Measurements from ENCODE around the gene IDUA.

IDUA gene

GRCh38 chr4:960636-961350, 26.1 kb upstream of the IDUA start:
- H3K9me3 Mint-ChIP-seq: no peaks in the 10 kb centered on the region
- no peak overlapping the region for H3K4me3 Mint-ChIP-seq
- intact Hi-C loops (cut with micrococcal nuclease): no loop called here
- H3K36me3 Mint-ChIP-seq (ENCODE audit: low read depth): peaks cover 100% of the 10 kb centered on the region
- H3K27ac Mint-ChIP-seq: no peak overlapping the region
- H3K27me3 Mint-ChIP-seq: no peaks in the 10 kb centered on the region
- H3K4me1 Mint-ChIP-seq (ENCODE audit: low read depth): no peaks in the 10 kb centered on the region

DNA sequence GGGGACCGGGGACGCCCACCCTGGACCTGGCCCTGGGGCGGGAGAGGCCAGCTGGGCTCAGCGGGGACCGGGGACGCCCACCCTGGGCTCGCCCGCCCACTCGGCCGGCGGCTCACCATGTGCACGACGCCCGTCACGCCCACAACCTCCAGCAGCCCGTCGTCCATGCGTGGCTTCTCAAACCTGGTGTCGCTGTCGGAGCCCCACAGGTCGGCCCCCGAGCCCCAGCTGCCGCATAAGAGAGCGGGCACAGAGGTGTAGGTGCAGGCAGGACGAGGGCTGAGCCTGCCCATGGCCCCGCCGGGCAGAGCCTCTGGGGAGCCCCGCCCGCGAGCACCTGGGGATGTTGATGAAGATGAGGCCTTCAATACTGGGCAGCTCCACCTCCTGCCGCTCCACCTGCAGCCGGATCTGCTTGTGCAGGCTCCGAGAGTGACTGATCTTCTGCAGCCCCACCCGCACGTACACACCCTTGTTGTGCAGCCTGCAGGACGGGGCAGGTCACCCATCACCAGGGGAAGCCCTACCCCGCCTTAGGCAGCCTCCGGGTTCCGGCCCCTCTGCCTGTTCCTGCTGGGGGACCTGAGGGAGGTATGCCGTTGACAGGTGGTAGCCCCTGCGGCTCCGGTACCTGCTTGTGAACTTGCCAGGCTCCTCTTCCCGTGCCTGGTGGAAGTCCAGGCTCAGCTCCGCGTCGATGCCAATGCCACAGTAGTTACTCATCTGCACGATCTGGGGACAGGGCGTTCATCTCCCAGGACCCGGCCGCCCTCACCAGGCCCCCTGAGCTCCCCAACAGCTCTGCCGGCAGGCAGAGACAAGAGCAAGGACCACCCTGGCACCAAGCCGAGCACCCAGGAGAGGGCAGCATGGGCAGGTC, 25.3 kb upstream of the IDUA start:
- H3K9me3 Mint-ChIP-seq: no peaks in the 10 kb centered on the region
- no peak overlapping the region for H3K27ac Mint-ChIP-seq
- no peak overlapping the region for H3K4me3 Mint-ChIP-seq
- no peaks in the 10 kb centered on the region for H3K4me1 Mint-ChIP-seq (ENCODE audit: low read depth)
- no peaks in the 10 kb centered on the region for H3K27me3 Mint-ChIP-seq
- H3K36me3 Mint-ChIP-seq (ENCODE audit: low read depth): peaks cover 100% of the 10 kb centered on the region
- intact Hi-C loops (cut with micrococcal nuclease): no loop called here

DNA sequence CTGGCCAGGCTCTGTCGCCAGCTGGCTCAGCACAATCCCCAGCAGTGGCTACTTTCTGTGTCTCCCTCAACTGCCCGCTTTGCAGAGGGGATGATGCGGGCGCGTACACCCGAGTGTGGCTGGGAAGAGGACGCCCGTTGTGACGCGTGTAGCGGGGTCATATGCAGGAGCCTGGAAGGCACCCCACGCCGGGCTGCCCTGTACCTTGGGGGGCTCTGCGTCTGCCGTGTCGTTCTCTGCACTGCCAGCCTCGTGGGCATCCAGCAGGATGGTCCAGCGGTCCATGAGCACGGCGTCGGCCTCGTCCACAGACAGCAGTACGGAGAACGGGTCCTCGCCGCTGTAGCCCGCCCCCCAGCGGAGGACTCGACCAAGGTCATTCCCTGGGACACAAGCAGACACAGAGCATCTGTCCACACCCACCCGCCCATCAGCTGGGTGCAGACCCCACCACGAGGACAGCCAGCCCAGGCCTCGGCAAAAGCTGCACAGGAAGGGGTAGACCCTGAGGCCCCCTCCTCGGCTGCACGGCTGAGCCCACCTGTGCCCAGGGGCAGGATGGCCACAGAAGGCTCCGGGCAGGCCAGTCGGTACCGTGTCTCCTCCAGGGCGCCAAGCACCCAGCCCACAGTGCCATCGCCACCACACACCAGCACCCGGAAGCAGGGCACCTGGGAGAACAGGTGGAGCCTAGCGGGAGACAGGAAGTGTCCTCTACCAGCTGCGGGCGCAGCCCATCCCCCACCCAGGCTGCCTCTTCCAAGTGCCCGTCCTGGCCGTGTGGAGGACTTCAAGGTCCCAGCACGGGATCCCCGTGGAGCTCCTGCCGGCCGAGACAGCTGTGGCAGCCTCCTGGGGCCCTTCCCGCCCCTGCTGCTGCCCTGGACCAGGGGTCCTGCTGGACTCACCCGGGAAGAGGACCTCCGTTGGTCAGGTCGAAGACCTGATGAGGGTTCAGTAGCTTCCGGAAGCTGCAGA, 24.3 kb upstream of the IDUA start:
- Mint-ChIP-seq H3K27me3 (no peaks in the 10 kb centered on the region), H3K4me3 (no peak overlapping the region), H3K27ac (no peak overlapping the region), H3K4me1 (ENCODE audit: low read depth) (no peaks in the 10 kb centered on the region), H3K9me3 (no peaks in the 10 kb centered on the region), H3K36me3 (ENCODE audit: low read depth) (peaks cover 100% of the 10 kb centered on the region)
- intact Hi-C loops (cut with micrococcal nuclease): no loop called here

- intact Hi-C loops (cut with micrococcal nuclease): no loop called here
- Mint-ChIP-seq H3K27me3 (peaks cover 5% of the 10 kb centered on the region), H3K36me3 (ENCODE audit: low read depth) (peaks cover 99% of the 10 kb centered on the region), H3K4me1 (ENCODE audit: low read depth) (no peaks in the 10 kb centered on the region), H3K9me3 (no peaks in the 10 kb centered on the region), H3K4me3 (no peak overlapping the region), H3K27ac (no peak overlapping the region)
Measured at GRCh38 chr4:963276-964225, 23.3 kb upstream of the IDUA start.

DNA sequence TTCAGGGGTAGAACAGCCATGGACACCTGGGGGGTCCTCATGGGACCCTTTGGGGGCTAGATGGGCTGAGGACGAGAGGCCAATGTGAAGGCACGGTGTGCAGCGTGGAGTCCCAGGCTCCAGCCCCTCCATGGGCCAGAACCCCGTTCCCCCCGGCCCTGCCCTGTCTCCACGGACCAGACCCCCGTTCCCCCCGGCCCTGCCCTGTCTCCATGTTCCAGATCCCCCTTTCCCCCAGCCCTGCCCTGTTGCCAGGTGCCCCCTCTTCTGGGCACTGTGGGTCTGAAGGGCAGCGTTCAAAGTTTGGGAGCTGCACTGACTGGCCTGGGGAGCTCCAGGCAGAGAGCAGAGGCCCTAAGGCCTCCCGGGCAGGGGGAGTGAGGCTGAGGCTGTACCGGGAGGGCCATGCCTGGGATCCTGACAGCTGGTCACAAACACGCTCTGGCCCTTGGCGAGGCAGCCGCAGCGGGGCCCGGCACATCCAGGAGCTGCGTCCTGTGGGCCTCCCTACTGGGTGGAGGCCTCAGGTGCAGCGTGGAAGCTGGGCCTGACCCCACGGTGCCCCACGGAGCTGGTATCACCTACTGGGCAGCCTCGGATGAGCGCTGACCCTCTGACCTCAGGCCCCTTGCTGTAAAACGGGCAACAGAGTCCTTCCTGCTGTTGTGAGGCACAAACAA, 22.4 kb upstream of the IDUA start:
- Mint-ChIP-seq H3K36me3 (ENCODE audit: low read depth) (peaks cover 97% of the 10 kb centered on the region), H3K4me3 (no peak overlapping the region), H3K27me3 (peaks cover 12% of the 10 kb centered on the region), H3K27ac (no peak overlapping the region), H3K9me3 (no peaks in the 10 kb centered on the region), H3K4me1 (ENCODE audit: low read depth) (peaks cover 5% of the 10 kb centered on the region)
- intact Hi-C loops (cut with micrococcal nuclease): no loop called here

GRCh38 chr4:965048-965765, 21.6 kb upstream of the IDUA start:
- no peaks in the 10 kb centered on the region for H3K9me3 Mint-ChIP-seq

GRCh38 chr4:965766-966134, 21.1 kb upstream of the IDUA start:
- intact Hi-C loops (cut with micrococcal nuclease): no loop called here
- peaks cover 89% of the 10 kb centered on the region for H3K36me3 Mint-ChIP-seq (ENCODE audit: low read depth)
- H3K27ac Mint-ChIP-seq: no peak overlapping the region
- peaks cover 12% of the 10 kb centered on the region for H3K27me3 Mint-ChIP-seq
- H3K4me1 Mint-ChIP-seq (ENCODE audit: low read depth): peaks cover 14% of the 10 kb centered on the region
- H3K4me3 Mint-ChIP-seq: no peak overlapping the region
- H3K9me3 Mint-ChIP-seq: no peaks in the 10 kb centered on the region

More at GRCh38 chr4:965048-965765, 21.6 kb upstream of the IDUA start:
- H3K4me3 Mint-ChIP-seq: no peak overlapping the region
- peaks cover 9% of the 10 kb centered on the region for H3K4me1 Mint-ChIP-seq (ENCODE audit: low read depth)
- H3K27me3 Mint-ChIP-seq: peaks cover 12% of the 10 kb centered on the region
- H3K27ac Mint-ChIP-seq: no peak overlapping the region
- peaks cover 90% of the 10 kb centered on the region for H3K36me3 Mint-ChIP-seq (ENCODE audit: low read depth)
- intact Hi-C loops (cut with micrococcal nuclease): no loop called here

DNA sequence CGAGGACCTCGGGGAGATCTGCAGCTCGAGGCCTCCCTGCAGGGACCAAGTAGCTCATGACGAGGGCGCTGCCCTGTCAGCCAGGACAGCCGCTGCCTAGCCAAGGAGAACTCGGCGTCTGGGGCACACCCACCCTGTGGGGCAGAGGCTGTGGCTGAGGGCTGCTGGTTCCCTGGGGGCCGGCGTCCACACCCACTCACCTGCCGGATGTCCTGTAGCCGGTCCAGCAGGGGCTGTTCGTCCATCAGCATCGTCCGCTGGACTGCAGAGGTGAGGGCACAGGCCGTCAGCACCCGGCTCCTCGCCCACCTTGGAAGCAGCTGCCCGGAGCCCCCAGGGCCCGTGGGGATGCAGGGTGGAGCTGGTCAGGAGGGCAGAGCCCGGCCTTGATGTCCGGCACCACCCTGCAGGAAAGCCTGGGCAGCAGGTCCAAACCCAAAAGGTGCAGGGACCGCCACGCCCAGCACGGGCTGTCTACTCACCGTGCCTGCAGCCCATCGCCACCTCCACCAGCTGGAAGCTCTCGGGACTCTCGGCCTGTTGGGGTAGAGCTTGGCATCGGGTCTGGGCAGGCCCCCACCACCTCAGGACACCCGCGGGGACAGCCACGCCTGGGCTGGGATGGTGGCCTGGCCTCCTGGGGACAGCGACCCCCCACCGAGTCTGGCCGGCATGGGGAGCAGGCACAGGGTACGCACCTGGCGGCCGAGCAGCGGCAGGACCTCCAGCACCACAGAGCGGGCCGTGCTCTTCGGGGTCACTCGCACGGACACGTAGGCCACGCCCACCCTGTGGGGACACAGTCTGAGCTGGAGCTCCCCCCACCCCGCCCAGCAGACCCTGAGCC, 20.4 kb upstream of the IDUA start:
- Mint-ChIP-seq H3K27me3 (peaks cover 12% of the 10 kb centered on the region), H3K4me3 (no peak overlapping the region), H3K36me3 (ENCODE audit: low read depth) (peaks cover 85% of the 10 kb centered on the region), H3K9me3 (no peaks in the 10 kb centered on the region), H3K4me1 (ENCODE audit: low read depth) (peaks cover 22% of the 10 kb centered on the region), H3K27ac (no peak overlapping the region)
- intact Hi-C loops (cut with micrococcal nuclease): no loop called here

DNA sequence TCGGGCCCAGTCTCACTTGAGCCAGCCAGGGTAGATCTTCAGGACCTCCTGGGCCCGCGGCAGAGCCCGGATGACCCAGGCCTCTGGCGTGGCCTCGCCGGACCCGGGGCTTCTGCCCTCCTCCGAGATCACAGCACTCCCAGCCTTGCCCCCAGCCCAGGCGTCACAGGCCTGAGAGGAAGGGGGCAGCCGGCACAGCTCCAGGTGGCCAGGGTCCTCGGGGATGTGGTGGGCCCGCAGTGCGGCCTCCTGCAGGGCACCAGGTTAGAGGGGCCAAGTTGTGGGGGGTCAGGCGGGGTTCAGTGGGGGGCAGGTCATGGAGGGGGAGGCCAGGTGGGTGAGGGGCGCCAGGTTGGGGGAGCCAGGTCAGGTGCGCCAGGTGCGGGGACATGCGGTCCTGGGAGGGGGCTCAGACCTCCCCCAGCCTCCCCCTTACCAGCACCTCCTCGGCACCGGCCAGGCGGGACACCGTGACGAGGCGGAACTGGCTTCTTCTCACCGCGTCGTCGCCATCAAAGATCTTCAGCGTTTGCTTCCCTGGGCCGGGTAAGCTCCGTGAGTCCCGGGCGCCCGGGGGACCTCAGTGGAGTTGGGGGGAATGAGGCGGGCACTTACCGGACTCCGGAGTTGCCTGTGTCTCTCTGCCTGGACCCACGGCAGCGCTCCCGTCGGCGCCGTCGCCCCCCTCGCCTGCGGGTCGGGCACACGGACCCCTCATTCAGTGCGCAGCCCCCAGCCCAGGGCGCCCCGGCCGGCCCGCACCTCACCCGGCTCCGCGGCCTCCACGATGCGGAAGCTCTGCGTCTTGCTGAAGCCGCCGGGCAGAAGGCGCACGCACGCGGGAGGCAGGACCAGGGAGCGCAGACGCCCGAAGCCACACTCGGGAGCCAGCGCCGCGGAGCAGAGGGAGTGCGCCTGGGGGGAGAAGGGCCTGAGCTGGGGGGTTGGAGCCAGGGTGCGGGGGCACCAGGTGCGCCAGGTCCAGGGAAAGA, 19.4 kb upstream of the IDUA start:
- Mint-ChIP-seq H3K36me3 (ENCODE audit: low read depth) (peaks cover 76% of the 10 kb centered on the region), H3K27ac (no peak overlapping the region), H3K27me3 (peaks cover 12% of the 10 kb centered on the region), H3K4me3 (no peak overlapping the region), H3K4me1 (ENCODE audit: low read depth) (peaks cover 29% of the 10 kb centered on the region), H3K9me3 (no peaks in the 10 kb centered on the region)
- intact Hi-C loops (cut with micrococcal nuclease): no loop called here

DNA sequence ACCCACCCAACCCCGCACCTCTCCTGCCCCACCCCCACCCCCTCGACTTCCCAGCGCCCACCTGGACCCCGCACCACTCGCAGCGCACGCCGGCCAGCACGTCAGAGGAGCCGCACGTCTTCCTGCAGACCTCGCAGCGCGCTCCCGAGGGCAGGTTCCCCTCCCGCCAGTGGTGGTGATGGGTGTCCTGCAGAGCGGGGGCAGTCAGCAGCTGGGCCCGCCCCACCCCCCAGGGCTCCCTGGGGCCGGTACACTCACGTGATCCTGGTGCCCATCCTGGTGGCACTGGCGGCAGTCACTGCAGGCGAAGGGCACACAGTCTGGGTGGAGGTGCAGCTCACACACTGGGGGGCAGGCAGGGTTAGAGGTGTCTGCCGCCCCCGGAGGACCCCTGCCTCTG, 18.6 kb upstream of the IDUA start:
- H3K27me3 Mint-ChIP-seq: peaks cover 12% of the 10 kb centered on the region
- H3K4me3 Mint-ChIP-seq: no peak overlapping the region
- H3K36me3 Mint-ChIP-seq (ENCODE audit: low read depth): peaks cover 68% of the 10 kb centered on the region
- intact Hi-C loops (cut with micrococcal nuclease): no loop called here
- H3K27ac Mint-ChIP-seq: no peak overlapping the region
- H3K9me3 Mint-ChIP-seq: no peaks in the 10 kb centered on the region
- peaks cover 32% of the 10 kb centered on the region for H3K4me1 Mint-ChIP-seq (ENCODE audit: low read depth)
